HG03103 (cell line): Measurements from ENCODE around the gene EGFLAM.
A peak's percentile ranks its signal among the peaks of the same experiment; 100 is the strongest.
"Not testable (repeated sequence)": the region's sequence is repeated elsewhere in the genome, so short reads cannot be mapped to it uniquely, and the experiment has no call there.

Source experiments
- ATAC-seq: cut with Tn5 transposase; IDR thresholded peaks from one replicate; pipeline ENCODE4 v1.9.1; 2021; ENCODE audit warnings: low read depth; ENCODE audit not compliant: unreplicated experiment

Gene EGFLAM

GRCh38 chr5:38410304-38410990 is 152.1 kb downstream of the EGFLAM start:
- no peak for ATAC-seq

- no peak for ATAC-seq
These were observed 155.3 kb downstream of the EGFLAM start for GRCh38 chr5:38413696-38414095.

- ATAC-seq: no peak
These were observed 156.0 kb downstream of the EGFLAM start for GRCh38 chr5:38414348-38414747.

GRCh38 chr5:38415772-38416171 is 157.4 kb downstream of the EGFLAM start:
- ATAC-seq: not testable (repeated sequence)

GRCh38 chr5:38417658-38418017 is 159.3 kb downstream of the EGFLAM start:
- no peak for ATAC-seq

GRCh38 chr5:38420246-38420645 is 161.9 kb downstream of the EGFLAM start:
- ATAC-seq: no peak

GRCh38 chr5:38420691-38421390 is 162.5 kb downstream of the EGFLAM start:
- ATAC-seq: peak; percentile 54

GRCh38 chr5:38422622-38423021 is 164.3 kb downstream of the EGFLAM start:
- no peak for ATAC-seq

GRCh38 chr5:38423276-38424147 is 165.2 kb downstream of the EGFLAM start:
- ATAC-seq: no peak

GRCh38 chr5:38424148-38425060 is 166.0 kb downstream of the EGFLAM start:
- no peak for ATAC-seq

GRCh38 chr5:38426490-38426889 is 168.1 kb downstream of the EGFLAM start:
- no peak for ATAC-seq

GRCh38 chr5:38426986-38427950 is 168.9 kb downstream of the EGFLAM start:
- ATAC-seq: no peak

GRCh38 chr5:38431242-38431853 is 173.0 kb downstream of the EGFLAM start:
- no peak for ATAC-seq

- ATAC-seq: no peak
These were observed 175.0 kb downstream of the EGFLAM start for GRCh38 chr5:38433160-38433861.

- no peak for ATAC-seq
These were observed 176.8 kb downstream of the EGFLAM start for GRCh38 chr5:38434966-38435705.

- no peak for ATAC-seq
These were observed 180.4 kb downstream of the EGFLAM start for GRCh38 chr5:38438757-38439156.

GRCh38 chr5:38441453-38442246 is 183.3 kb downstream of the EGFLAM start:
- ATAC-seq: peak; percentile 97
